Activated CD4-positive, alpha-beta T cell treated with anti-CD3 and anti-CD28 coated beads, Interleukin-2, Interleukin-6, amounts not matched to agents 100 ng/mL and 50 ng/mL, durations not matched to agents 16 hours and 8 hours (primary cell): ENCODE data around the gene AKAP13.
A peak's percentile ranks its signal among the peaks of the same experiment; 100 is the strongest.

Source experiments
- DNase-seq: peaks from one replicate; pipeline ENCODE4 v3.0.0-alpha.2; 2020

The AKAP13 gene

DNA sequence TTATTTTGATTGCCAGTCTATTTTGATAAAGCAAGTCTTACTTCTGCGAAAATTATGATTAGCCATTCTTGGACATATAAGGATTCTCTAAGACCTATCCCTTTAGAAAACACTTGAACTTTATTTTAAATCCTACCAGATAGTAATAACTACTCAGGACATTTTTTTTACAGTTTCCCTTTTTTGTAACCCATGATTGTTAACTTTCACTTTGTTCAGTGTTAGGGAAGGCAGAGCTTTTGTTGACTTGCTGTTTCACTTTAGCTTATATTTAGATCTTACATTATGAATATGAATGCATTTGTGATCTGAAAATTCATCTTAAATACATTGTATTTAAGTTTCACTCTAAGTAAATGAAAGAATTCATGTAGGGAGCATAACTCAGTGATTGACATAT is 167.0 kb downstream of the AKAP13 start:
- no peak for DNase-seq

DNA sequence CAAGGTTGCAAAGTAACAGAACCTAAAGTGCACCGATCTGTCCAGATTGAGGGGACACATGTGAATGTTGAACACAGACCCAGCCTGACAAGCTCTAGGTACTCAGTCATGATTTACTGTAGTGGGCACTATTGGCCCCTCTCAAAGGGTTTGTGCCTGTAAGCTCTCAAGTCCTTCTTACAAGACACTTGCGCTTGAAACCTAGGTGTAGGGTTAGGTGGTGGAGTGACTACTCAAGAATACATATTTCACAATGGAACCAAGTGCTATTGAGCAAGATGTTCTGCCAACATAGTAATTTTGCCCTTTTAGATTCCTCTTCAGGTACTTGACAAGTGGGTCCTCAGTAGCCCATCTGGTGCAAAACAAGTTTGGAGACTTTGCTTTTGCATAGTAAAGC is 169.9 kb downstream of the AKAP13 start:
- no peak for DNase-seq

- no peak for DNase-seq
These were observed 170.9 kb downstream of the AKAP13 start for GRCh38 chr15:85551221-85551832.

DNA sequence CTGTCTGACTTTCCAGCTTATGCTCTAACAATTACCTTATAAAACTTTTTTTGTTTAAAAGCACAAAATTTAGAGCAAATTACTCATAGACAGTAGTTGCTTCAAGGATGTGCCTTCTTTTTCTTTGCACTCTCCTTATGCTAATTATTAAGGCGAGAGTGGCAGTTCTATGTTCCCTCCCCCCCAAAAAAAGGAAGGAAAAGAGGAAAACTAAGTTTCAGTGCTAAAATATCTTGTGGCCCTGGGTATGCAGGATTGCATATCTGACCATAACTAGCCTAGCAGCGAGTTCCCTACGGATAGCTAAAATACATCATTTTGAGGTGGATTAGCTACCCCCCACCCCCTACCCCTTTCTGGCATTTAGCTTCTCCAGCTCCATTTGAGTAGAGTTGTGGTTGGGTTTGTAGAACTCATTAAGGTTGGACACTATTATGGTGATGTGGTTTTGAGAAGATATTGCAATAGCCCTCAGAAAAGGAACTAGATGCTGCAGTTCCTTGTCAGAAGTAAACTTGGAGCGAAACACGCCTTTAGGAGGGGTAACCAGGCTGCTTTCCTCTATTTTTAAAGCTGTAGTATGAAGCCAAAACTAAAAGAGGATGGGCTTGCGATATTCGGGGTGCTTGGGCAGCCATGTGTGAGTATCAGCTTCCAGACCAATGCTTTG is 174.6 kb downstream of the AKAP13 start:
- DNase-seq: peak; percentile 24

GRCh38 chr15:85555875-85556617 is 175.6 kb downstream of the AKAP13 start:
- DNase-seq: no peak

- peak; percentile 15 for DNase-seq
These were observed 176.2 kb downstream of the AKAP13 start for GRCh38 chr15:85556618-85556895.

- DNase-seq: no peak
These were observed 177.0 kb downstream of the AKAP13 start for GRCh38 chr15:85557385-85557784.

GRCh38 chr15:85558848-85559247 is 178.4 kb downstream of the AKAP13 start:
- peak; percentile 56 for DNase-seq

GRCh38 chr15:85559530-85559929 is 179.1 kb downstream of the AKAP13 start:
- no peak for DNase-seq

DNA sequence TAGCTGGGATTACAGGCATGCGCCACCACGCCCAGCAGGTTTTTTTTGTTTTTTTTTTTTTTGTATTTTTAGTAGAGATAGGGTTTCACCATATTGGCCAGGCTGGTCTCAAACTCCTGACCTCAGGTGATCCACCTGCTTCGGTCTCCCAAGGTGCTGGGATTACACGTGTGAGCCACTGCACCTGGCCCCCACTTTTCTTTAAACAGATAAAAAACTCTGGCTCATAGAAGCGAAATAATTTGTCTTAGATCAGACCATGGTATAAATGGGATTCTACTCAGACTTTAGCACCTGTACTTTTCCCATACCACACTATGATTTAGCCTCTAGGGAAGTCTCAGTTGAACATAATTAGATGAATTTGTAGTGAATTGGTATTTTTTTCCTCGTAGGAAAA is 182.4 kb downstream of the AKAP13 start:
- DNase-seq: no peak

GRCh38 chr15:85563328-85563727 is 182.9 kb downstream of the AKAP13 start:
- DNase-seq: no peak

- no peak for DNase-seq
These were observed 183.3 kb downstream of the AKAP13 start for GRCh38 chr15:85563731-85564130.

DNA sequence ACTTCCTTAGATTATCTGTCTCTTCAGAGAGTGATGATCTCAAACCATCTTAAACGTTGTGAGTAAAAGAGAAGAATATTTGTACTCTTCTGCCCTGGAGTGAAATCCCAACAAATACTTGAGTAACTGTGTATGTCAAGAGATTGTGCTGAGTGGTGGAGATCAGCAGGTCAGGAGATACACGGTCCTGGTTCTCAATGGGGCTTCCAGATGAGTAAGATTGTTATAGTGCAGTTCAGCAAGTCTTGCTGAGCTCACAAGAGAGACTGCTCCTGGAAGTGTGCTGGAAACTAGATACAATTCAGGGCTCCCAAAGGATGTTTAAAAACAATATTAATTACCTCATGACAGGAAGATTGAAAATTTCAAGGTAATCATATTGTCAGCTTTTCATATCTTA is 184.3 kb downstream of the AKAP13 start:
- no peak for DNase-seq

DNA sequence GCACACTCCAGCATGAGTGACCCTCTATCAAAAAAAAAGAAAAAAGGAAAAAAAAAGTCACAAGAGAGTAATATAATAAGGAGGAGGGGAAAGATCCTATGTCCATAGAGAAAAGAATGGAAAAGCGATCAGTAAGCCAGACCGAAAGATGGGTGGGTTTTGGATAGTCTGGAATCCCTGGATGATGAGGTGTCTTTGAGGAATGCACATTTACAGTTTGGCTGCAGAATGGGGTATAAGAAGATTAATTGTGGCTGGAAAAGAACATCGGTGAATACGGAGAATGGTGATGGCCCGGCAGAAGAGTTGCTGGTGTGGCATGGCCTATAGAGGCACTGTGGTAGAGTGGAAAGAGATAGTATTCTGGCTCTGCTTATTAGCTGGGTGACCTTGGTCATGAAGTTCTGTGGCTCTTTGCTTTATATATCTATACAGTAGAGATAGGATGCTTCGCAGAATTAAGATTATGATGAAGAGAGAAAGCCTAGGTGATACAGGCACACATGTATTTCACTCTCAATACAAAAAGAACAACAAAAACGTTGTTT is 187.9 kb downstream of the AKAP13 start:
- no peak for DNase-seq

- DNase-seq: no peak
These were observed 189.9 kb downstream of the AKAP13 start for GRCh38 chr15:85570336-85570735.

DNA sequence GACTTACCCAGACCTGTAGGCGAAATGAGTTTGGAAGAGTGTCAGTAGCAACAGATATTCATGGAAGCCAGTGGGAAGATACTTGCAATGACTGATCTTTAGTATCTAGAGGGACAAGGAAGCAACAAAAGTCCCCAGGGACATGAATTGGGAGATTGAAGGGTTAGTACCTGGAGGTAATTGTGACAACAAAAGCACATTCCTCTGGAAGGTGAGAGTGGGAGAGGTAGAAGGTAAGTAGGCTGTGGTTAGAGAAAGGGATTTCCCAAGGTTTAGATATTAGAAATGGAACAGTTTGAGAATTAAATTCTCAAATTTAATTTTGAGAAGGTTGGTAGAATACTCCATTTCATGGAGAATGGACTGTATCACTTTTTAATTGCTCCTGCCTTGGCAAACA is 191.4 kb downstream of the AKAP13 start:
- no peak for DNase-seq

GRCh38 chr15:85576392-85576791 is 196.0 kb downstream of the AKAP13 start:
- DNase-seq: no peak

DNA sequence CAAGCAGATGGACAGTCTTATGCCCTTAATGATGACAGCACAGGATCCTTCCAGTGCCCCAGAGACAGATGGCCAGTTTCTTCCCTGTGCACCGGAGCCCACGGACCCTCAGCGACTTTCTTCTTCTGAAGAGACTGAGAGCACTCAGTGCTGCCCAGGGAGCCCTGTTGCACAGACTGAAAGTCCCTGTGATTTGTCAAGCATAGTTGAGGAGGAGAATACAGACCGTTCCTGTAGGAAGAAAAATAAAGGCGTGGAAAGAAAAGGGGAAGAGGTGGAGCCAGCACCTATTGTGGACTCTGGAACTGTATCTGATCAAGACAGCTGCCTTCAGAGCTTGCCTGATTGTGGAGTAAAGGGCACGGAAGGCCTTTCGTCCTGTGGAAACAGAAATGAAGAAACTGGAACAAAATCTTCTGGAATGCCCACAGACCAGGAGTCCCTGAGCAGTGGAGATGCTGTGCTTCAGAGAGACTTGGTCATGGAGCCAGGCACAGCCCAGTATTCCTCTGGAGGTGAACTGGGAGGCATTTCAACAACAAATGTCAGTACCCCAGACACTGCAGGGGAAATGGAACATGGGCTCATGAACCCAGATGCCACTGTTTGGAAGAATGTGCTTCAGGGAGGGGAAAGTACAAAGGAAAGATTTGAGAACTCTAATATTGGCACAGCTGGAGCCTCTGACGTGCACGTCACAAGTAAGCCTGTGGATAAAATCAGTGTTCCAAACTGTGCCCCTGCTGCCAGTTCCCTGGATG is 198.7 kb downstream of the AKAP13 start:
- no peak for DNase-seq

DNA sequence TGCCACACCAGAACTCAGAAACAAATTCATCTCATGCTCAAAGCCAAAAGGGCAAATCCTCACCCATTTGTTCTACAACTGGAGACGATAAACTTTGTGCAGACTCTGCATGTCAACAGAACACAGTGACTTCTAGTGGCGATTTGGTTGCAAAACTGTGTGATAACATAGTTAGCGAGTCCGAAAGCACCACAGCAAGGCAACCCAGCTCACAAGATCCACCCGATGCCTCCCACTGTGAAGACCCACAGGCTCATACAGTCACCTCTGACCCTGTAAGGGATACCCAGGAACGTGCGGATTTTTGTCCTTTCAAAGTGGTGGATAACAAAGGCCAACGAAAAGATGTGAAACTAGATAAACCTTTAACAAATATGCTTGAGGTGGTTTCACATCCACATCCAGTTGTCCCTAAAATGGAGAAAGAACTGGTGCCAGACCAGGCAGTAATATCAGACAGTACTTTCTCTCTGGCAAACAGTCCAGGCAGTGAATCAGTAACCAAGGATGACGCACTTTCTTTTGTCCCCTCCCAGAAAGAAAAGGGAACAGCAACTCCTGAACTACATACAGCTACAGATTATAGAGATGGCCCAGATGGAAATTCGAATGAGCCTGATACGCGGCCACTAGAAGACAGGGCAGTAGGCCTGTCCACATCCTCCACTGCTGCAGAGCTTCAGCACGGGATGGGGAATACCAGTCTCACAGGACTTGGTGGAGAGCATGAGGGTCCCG is 199.7 kb downstream of the AKAP13 start:
- no peak for DNase-seq

DNA sequence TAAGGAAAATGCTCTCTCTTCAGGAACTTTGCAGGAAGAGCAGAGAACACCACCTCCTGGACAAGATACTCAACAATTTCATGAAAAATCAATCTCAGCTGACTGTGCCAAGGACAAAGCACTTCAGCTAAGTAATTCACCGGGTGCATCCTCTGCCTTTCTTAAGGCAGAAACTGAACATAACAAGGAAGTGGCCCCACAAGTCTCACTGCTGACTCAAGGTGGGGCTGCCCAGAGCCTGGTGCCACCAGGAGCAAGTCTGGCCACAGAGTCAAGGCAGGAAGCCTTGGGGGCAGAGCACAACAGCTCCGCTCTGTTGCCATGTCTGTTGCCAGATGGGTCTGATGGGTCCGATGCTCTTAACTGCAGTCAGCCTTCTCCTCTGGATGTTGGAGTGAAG is 200.5 kb downstream of the AKAP13 start:
- peak; percentile 77 for DNase-seq

DNA sequence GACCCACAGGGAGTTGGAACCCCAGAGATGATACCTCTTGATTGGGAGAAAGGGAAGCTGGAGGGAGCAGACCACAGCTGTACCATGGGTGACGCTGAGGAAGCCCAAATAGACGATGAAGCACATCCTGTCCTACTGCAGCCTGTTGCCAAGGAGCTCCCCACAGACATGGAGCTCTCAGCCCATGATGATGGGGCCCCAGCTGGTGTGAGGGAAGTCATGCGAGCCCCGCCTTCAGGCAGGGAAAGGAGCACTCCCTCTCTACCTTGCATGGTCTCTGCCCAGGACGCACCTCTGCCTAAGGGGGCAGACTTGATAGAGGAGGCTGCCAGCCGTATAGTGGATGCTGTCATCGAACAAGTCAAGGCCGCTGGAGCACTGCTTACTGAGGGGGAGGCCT is 201.1 kb downstream of the AKAP13 start:
- DNase-seq: peak; percentile 66
